Stimulated activated CD8-positive, alpha-beta memory T cell treated with anti-CD3 and anti-CD28 coated beads, Interleukin-4, amount 100 ng/mL, for 24 hours (primary cell): Measurements from ENCODE around the gene KLHL29.

Experiments used
- DNase-seq: peaks from one replicate; pipeline ENCODE4 v3.0.0-alpha.2; 2020; ENCODE audit warnings: low read depth

Gene KLHL29

GRCh38 chr2:23494286-23494685 is 109.3 kb downstream of the KLHL29 start:
- no peak for DNase-seq

GRCh38 chr2:23495661-23496114 is 110.7 kb downstream of the KLHL29 start:
- DNase-seq = no peak

- DNase-seq = no peak
Observed at GRCh38 chr2:23496456-23496855, 111.5 kb downstream of the KLHL29 start.

- no peak for DNase-seq
Observed at GRCh38 chr2:23497063-23497462, 112.1 kb downstream of the KLHL29 start.

GRCh38 chr2:23497536-23497935 is 112.6 kb downstream of the KLHL29 start:
- DNase-seq = no peak

- no peak for DNase-seq
Observed at GRCh38 chr2:23498943-23499342, 114.0 kb downstream of the KLHL29 start.

- DNase-seq = no peak
Observed at GRCh38 chr2:23499439-23499838, 114.5 kb downstream of the KLHL29 start.

GRCh38 chr2:23500836-23501235 is 115.9 kb downstream of the KLHL29 start:
- DNase-seq = no peak

- no peak for DNase-seq
Observed at GRCh38 chr2:23502096-23502495, 117.1 kb downstream of the KLHL29 start.

GRCh38 chr2:23503097-23503496 is 118.1 kb downstream of the KLHL29 start:
- no peak for DNase-seq

GRCh38 chr2:23503682-23504081 is 118.7 kb downstream of the KLHL29 start:
- DNase-seq = no peak

GRCh38 chr2:23504591-23504990 is 119.6 kb downstream of the KLHL29 start:
- no peak for DNase-seq

GRCh38 chr2:23505218-23505983 is 120.4 kb downstream of the KLHL29 start:
- no peak for DNase-seq

- DNase-seq = no peak
Observed at GRCh38 chr2:23505984-23506380, 121.0 kb downstream of the KLHL29 start.

GRCh38 chr2:23506531-23507266 is 121.7 kb downstream of the KLHL29 start:
- no peak for DNase-seq

- no peak for DNase-seq
Observed at GRCh38 chr2:23507267-23508065, 122.5 kb downstream of the KLHL29 start.

GRCh38 chr2:23508066-23508390 is 123.0 kb downstream of the KLHL29 start:
- no peak for DNase-seq

GRCh38 chr2:23509103-23509502 is 124.1 kb downstream of the KLHL29 start:
- no peak for DNase-seq

GRCh38 chr2:23509596-23510292 is 124.8 kb downstream of the KLHL29 start:
- no peak for DNase-seq

GRCh38 chr2:23510471-23510870 is 125.5 kb downstream of the KLHL29 start:
- no peak for DNase-seq

GRCh38 chr2:23512778-23513177 is 127.8 kb downstream of the KLHL29 start:
- no peak for DNase-seq

GRCh38 chr2:23513245-23513871 is 128.4 kb downstream of the KLHL29 start:
- DNase-seq = no peak
